ENCODE data around the gene CDK5R2. TPM values are rescaled to one million over a fixed set of nuclear protein-coding genes. Genes with fewer than 3 reads are reported as not detected.

CDK5R2 gene
- not detected for total RNA-seq

DNA sequence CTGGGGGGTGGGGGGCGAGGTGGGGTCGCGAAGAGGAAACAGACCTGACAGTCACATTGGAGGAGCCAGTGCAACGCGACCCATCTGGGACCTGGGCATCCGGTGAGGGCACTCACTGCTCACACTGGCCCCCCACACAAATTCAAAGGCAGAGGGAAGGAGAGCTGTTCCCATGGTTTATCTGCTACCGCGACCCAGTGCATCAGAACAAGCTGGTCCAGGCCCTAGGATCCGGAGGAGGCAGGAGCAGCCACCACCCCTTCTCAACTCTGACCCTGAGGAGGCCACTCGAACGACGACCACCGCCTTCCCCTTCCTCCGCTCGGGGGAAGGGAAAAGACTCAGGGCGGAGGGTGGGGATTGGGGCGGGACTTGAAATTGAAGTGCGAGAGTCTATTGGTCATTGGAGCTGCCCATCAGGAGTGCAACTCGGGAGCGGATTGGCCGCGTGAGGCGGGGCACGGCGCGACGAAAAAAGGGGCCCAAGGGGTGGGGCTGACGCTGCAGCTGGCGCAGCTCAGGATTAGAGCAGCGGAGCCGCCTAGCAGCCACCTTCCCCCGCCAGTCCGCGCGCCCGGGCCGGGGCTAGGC is at the start of gene CDK5R2:
CDK5R2 (plus strand) TSS at position 526 of the 591 bp plus-strand sequence. CDS start 155 bp downstream, outside the sequence.
- TF ChIP-seq, protein P1, sequence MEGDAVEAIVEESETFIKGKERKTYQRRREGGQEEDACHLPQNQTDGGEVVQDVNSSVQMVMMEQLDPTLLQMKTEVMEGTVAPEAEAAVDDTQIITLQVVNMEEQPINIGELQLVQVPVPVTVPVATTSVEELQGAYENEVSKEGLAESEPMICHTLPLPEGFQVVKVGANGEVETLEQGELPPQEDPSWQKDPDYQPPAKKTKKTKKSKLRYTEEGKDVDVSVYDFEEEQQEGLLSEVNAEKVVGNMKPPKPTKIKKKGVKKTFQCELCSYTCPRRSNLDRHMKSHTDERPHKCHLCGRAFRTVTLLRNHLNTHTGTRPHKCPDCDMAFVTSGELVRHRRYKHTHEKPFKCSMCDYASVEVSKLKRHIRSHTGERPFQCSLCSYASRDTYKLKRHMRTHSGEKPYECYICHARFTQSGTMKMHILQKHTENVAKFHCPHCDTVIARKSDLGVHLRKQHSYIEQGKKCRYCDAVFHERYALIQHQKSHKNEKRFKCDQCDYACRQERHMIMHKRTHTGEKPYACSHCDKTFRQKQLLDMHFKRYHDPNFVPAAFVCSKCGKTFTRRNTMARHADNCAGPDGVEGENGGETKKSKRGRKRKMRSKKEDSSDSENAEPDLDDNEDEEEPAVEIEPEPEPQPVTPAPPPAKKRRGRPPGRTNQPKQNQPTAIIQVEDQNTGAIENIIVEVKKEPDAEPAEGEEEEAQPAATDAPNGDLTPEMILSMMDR (IDR thresholded peaks at IDR 0.05), result no peak
- ATAC-seq (ENCODE audit: insufficient number of reproducible peaks, low FRiP score, low read depth) (no peak), DNase-seq (ENCODE audit: low spot score) (no peak)
- H3K27me3 ChIP-seq (replicated peaks; ENCODE audit: insufficient read depth), result peaks cover 21% of the 10 kb centered on the region
- H3K36me3 ChIP-seq, result no peaks in the 10 kb centered on the region
- peaks cover 0 to 14% of the 10 kb centered on the region in 2 donors for H3K4me1 ChIP-seq (ENCODE audit: control insufficient read depth in 1 of 2, low read depth in 2 of 2)
- H3K4me3 ChIP-seq, result peak within 1 kb of the TSS; percentile 62
- no peak within 1 kb of the TSS for H3K27ac ChIP-seq
- H3K9me3 ChIP-seq, result no peaks in the 10 kb centered on the region

DNA sequence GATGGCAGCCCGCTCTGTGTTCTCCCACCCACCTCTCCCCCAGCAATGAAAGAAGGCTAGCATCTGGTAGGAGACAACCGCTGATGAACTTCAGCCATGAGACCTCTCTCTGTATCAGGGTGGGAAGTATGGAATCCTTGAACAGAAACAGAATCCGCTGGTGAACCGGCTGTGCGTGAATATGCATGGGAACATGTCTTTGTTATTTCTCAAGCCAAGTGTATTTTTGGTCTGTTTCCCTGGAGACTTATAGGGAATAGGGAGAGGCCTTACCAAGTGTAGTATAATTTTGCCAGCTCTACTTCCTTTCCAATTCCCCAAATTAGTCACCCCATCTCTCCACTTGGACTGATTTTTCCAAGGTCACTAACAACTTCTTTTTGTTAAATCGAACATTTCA is 48.7 kb upstream of the CDK5R2 start:
- no peaks in the 10 kb centered on the region for H3K27me3 ChIP-seq (replicated peaks; ENCODE audit: insufficient read depth)
- H3K4me1 ChIP-seq (ENCODE audit: control insufficient read depth in 1 of 2, low read depth in 2 of 2), result peaks cover 0 to 7% of the 10 kb centered on the region in 2 donors
- no peak overlapping the region for H3K27ac ChIP-seq
- no peaks in the 10 kb centered on the region for H3K9me3 ChIP-seq
- H3K4me3 ChIP-seq, result no peak overlapping the region
- TF ChIP-seq, protein P1 (IDR thresholded peaks at IDR 0.05), result no peak
- no peak for ATAC-seq (ENCODE audit: insufficient number of reproducible peaks, low FRiP score, low read depth)
- H3K36me3 ChIP-seq, result no peaks in the 10 kb centered on the region
- DNase-seq (ENCODE audit: low spot score), result no peak

DNA sequence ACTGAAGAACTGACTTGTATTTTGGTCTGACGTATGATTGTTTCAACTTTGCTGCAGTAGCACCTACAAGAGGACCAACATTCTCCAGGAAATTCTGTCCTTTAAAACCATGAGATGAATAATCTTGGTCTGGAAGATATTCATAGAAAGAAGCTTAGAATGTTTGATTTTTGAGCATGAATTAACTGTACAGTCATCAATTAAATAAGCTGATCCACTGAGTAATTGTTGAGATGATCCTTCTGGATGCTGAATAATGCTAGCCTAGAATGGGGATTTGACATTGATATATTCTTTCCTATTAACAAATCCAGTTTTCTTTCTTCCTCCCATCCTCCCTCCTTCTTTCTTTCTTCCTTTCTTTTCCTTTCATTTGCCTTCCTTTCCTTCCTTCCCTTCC is 39.0 kb upstream of the CDK5R2 start:
- no peaks in the 10 kb centered on the region for H3K9me3 ChIP-seq
- no peak overlapping the region for H3K4me3 ChIP-seq
- DNase-seq (ENCODE audit: low spot score) (no peak), ATAC-seq (ENCODE audit: insufficient number of reproducible peaks, low FRiP score, low read depth) (no peak)
- H3K36me3 ChIP-seq, result no peaks in the 10 kb centered on the region
- no peaks in the 10 kb centered on the region for H3K4me1 ChIP-seq (ENCODE audit: control insufficient read depth in 1 of 2, low read depth in 2 of 2)
- H3K27ac ChIP-seq, result no peak overlapping the region
- no peaks in the 10 kb centered on the region for H3K27me3 ChIP-seq (replicated peaks; ENCODE audit: insufficient read depth)
- TF ChIP-seq, protein P1 (IDR thresholded peaks at IDR 0.05), result no peak

DNA sequence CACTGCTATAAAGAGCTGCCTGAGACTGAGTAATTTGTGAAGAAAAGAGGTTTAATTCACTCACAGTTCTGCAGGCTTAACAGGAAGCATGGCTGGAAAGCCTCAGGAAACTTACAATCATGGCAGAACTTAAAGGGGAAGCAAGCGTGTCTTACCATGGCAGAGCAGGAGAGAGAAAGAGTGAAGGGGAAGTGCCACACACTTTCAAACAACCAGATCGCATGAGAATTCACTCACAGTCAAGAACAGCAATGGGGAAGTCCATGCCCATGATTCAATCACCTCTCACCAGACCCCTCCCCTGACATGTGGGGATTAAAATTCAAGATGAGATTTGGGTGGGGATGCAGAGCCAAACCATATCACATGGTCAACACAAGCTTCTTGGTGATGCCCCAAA is 34.7 kb upstream of the CDK5R2 start:
- ATAC-seq (ENCODE audit: insufficient number of reproducible peaks, low FRiP score, low read depth) (no peak), DNase-seq (ENCODE audit: low spot score) (no peak)
- TF ChIP-seq, protein P1 (IDR thresholded peaks at IDR 0.05), result no peak
- Histone ChIP-seq H3K36me3 (no peaks in the 10 kb centered on the region), H3K4me1 (ENCODE audit: control insufficient read depth in 1 of 2, low read depth in 2 of 2) (no peaks in the 10 kb centered on the region), H3K9me3 (no peaks in the 10 kb centered on the region), H3K4me3 (no peak overlapping the region), H3K27ac (no peak overlapping the region), H3K27me3 (replicated peaks; ENCODE audit: insufficient read depth) (no peaks in the 10 kb centered on the region)

DNA sequence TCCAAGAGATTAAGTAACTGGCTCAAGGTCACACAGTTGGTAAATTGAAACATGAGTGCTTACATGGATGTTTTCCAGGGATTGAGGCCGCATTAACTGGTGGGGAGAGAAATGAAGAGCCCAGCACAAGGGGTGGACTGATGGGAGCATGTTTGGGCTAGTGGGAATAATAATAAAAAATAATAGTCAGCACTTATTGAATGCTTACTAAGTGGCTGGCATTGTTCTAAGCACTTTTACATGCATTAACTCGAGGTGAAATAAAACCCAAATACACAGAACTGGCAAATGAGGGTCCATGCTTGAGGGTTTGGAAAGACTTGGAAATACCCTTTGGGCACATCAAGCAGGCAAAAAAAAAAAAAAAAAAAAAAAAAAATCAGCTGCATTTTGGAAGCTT is 34.0 kb upstream of the CDK5R2 start:
- Histone ChIP-seq H3K36me3 (no peaks in the 10 kb centered on the region), H3K9me3 (no peaks in the 10 kb centered on the region), H3K4me3 (no peak overlapping the region), H3K27ac (no peak overlapping the region), H3K27me3 (replicated peaks; ENCODE audit: insufficient read depth) (no peaks in the 10 kb centered on the region), H3K4me1 (ENCODE audit: control insufficient read depth in 1 of 2, low read depth in 2 of 2) (no peaks in the 10 kb centered on the region)
- ATAC-seq (ENCODE audit: insufficient number of reproducible peaks, low FRiP score, low read depth), result no peak
- DNase-seq (ENCODE audit: low spot score), result no peak
- TF ChIP-seq, protein P1 (IDR thresholded peaks at IDR 0.05), result no peak

Data from thoracic aorta (tissue), 2 donors.